ENCODE measurements around the gene HOMER3.

DNA sequence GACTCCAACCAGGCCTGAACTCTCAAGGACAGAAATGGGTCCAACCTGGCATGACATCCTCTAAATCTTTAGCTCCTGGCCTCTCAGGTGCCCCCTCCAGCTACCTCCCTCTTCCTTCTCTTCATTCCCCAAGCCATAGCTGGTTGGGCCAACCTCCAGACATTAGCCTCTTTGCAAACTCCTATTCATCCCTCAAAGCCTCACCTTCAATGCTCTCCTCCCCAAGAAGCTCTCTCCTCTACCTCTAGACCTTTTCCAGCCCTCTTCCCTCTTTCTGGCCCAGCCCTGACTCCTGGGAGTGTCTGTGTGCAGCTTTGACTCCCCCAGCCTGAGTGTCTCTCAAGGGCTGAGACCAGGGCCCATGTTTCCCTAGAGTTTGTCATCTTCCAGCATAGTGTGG lies 5.3 kb upstream of the HOMER3 start:
- TF ChIP-seq EZH2 (IDR thresholded peaks at IDR 0.05; ENCODE audit: borderline replicate concordance) = no peak
- TF ChIP-seq, protein P1, sequence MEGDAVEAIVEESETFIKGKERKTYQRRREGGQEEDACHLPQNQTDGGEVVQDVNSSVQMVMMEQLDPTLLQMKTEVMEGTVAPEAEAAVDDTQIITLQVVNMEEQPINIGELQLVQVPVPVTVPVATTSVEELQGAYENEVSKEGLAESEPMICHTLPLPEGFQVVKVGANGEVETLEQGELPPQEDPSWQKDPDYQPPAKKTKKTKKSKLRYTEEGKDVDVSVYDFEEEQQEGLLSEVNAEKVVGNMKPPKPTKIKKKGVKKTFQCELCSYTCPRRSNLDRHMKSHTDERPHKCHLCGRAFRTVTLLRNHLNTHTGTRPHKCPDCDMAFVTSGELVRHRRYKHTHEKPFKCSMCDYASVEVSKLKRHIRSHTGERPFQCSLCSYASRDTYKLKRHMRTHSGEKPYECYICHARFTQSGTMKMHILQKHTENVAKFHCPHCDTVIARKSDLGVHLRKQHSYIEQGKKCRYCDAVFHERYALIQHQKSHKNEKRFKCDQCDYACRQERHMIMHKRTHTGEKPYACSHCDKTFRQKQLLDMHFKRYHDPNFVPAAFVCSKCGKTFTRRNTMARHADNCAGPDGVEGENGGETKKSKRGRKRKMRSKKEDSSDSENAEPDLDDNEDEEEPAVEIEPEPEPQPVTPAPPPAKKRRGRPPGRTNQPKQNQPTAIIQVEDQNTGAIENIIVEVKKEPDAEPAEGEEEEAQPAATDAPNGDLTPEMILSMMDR (IDR thresholded peaks at IDR 0.05; ENCODE audit: poor library complexity) = no peak
- no peak for TF ChIP-seq EZH2phosphoT487 (IDR thresholded peaks at IDR 0.05; ENCODE audit: low read depth, severe bottlenecking, unreplicated experiment)

Measured in hepatocyte (in vitro differentiated cells).